Activated CD4-positive, CD25-positive, alpha-beta regulatory T cell (primary cell): ENCODE results near the gene IGF2BP3.
A peak's percentile ranks its signal among the peaks of the same experiment; 100 is the strongest.

Experiments used
- DNase-seq, 4 experiments: peaks; one replicate each; lab custom pipeline; 2025; lab: John Stamatoyannopoulos, UW

Gene IGF2BP3

GRCh38 chr7:23373151-23374004 lies 96.9 kb downstream of the IGF2BP3 start:
- peak in 3 of 4 experiments; percentile 4 to 8 (median 5) for DNase-seq

GRCh38 chr7:23372611-23373010 lies 97.7 kb downstream of the IGF2BP3 start:
- no peak for DNase-seq

GRCh38 chr7:23371654-23372053 lies 98.6 kb downstream of the IGF2BP3 start:
- DNase-seq = no peak

GRCh38 chr7:23369695-23370404 lies 100.4 kb downstream of the IGF2BP3 start:
- DNase-seq = no peak

- no peak for DNase-seq
Observed at GRCh38 chr7:23369100-23369499, 101.2 kb downstream of the IGF2BP3 start.

- no peak for DNase-seq
Observed at GRCh38 chr7:23358152-23358674, 112.1 kb downstream of the IGF2BP3 start.

GRCh38 chr7:23357190-23358093 lies 112.8 kb downstream of the IGF2BP3 start:
- no peak for DNase-seq

GRCh38 chr7:23356726-23357125 lies 113.6 kb downstream of the IGF2BP3 start:
- DNase-seq = no peak

GRCh38 chr7:23356168-23356567 lies 114.1 kb downstream of the IGF2BP3 start:
- no peak for DNase-seq

GRCh38 chr7:23353172-23353571 lies 117.1 kb downstream of the IGF2BP3 start:
- no peak for DNase-seq

GRCh38 chr7:23350466-23350865 lies 119.8 kb downstream of the IGF2BP3 start:
- no peak for DNase-seq

- no peak for DNase-seq
Observed at GRCh38 chr7:23349484-23350157, 120.7 kb downstream of the IGF2BP3 start.

GRCh38 chr7:23347682-23348180 lies 122.6 kb downstream of the IGF2BP3 start:
- no peak for DNase-seq

GRCh38 chr7:23347033-23347681 lies 123.1 kb downstream of the IGF2BP3 start:
- DNase-seq = no peak

- DNase-seq = no peak
Observed at GRCh38 chr7:23346316-23346715, 124.0 kb downstream of the IGF2BP3 start.

GRCh38 chr7:23345601-23346000 lies 124.7 kb downstream of the IGF2BP3 start:
- DNase-seq = no peak

- no peak for DNase-seq
Observed at GRCh38 chr7:23343806-23344475, 126.3 kb downstream of the IGF2BP3 start.

- DNase-seq = no peak
Observed at GRCh38 chr7:23343102-23343501, 127.2 kb downstream of the IGF2BP3 start.

- no peak for DNase-seq
Observed at GRCh38 chr7:23341846-23342598, 128.3 kb downstream of the IGF2BP3 start.
